NCI-H748 (cell line): ENCODE measurements around the gene SFXN3.

Experiments
- DNase-seq: peaks from one replicate; lab custom pipeline; 2025; ENCODE audit not compliant: unreplicated experiment; lab: John Stamatoyannopoulos, UW

Gene SFXN3

GRCh38 chr10:101054876-101055275, 23.8 kb downstream of the SFXN3 start:
- no peak for DNase-seq

- DNase-seq: no peak
Observed at GRCh38 chr10:101055411-101055810, 24.4 kb downstream of the SFXN3 start.

GRCh38 chr10:101056365-101057151, 25.5 kb downstream of the SFXN3 start:
- no peak for DNase-seq

DNA sequence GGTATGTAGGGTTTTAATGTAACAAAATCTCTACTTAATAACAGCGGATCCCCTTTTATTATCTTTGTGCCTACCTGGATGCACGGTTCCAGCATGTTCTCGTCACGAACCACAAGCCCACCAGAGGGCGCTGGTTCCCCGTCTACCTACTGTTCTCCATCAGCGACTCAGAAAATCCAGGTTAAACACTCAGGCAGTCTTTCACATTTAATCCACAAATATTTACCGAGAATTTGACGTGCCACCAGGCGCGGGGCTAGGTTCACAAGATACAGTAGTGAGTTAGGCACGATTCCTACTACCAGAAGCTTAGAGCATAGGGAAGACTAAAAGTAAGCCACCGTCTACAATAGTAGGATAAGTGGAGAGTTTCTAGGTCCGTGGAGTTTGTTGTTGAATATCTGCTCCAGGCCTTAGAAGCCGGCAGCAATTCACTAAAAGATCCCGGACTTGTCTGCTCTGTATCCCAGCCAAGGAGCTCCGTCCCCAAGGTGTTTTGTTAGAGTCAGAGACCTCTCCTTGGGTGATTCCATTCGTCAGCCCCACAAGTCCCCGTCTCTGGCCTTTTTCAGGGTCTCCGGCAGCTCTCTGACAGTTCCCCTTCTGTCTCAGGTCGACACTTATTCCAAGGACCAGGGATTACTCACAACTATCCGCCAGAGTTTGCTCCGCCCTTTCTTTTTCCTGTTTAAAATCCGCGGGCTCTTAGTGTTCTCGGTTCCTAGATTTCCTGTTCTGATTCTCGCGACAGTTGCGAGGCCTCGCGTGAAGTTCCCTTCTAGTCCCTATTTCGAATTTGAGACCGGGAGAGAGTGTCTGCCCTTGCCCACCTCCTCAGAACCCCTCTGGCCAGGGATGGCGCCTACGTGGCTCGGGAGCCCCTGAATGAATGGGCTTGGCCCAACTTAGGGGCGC, 29.3 kb downstream of the SFXN3 start:
- peak; percentile 90 for DNase-seq

GRCh38 chr10:101060951-101061623, 30.1 kb downstream of the SFXN3 start:
- DNase-seq: peak; percentile 87

DNA sequence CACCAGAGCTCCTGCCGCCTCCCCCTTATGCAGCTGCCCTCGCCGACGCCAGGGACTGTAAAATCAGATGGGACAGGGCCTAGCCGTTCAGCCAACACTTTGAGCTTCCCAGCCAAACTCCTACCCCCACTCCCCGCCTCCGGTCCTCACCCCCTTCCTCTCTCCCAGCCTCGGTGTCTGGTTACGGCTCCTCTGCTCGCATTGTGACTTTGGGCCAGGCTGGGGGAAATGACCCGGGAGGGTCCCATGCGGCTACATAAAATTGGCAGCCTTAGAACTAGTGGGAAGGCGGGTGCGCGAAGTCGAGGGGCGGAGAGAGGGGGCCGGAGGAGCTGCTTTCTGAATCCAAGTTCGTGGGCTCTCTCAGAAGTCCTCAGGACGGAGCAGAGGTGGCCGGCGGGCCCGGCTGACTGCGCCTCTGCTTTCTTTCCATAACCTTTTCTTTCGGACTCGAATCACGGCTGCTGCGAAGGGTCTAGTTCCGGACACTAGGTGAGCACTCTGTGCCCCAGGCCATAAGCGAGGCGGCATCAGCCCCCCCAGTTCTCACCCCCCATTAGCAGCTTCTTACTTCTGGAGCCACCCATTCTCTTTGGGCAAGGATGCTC, 30.7 kb downstream of the SFXN3 start, which contains the start of gene KAZALD1:
Gene KAZALD1, plus strand, starts transcription at position 366 of the 608 bp plus-strand sequence. CDS start 604 bp downstream, outside the sequence.
- peak; percentile 47 for DNase-seq

DNA sequence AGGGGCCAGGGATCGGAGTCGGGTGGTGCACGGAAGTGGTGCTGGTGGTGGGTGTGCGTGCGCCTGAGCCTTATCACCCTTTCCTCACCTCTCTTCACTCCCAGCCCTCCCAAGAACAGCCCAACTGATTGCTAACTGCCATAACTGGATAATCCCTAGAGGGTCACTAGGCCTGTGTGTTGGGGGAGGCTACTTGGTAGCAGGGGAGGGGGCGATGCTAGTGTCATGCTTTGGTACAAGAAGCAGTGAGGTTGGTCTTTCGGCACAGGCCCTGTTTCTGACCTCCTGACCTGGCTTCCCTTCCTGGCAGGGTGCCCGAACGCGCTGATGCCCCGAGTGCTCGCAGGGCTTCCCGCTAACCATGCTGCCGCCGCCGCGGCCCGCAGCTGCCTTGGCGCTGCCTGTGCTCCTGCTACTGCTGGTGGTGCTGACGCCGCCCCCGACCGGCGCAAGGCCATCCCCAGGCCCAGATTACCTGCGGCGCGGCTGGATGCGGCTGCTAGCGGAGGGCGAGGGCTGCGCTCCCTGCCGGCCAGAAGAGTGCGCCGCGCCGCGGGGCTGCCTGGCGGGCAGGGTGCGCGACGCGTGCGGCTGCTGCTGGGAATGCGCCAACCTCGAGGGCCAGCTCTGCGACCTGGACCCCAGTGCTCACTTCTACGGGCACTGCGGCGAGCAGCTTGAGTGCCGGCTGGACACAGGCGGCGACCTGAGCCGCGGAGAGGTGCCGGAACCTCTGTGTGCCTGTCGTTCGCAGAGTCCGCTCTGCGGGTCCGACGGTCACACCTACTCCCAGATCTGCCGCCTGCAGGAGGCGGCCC, 31.4 kb downstream of the SFXN3 start:
- DNase-seq: peak; percentile 75

GRCh38 chr10:101063050-101063525, 32.1 kb downstream of the SFXN3 start:
- no peak for DNase-seq

GRCh38 chr10:101063548-101064414, 32.7 kb downstream of the SFXN3 start:
- no peak for DNase-seq

GRCh38 chr10:101064415-101065030, 33.5 kb downstream of the SFXN3 start:
- DNase-seq: no peak

- DNase-seq: no peak
Observed at GRCh38 chr10:101065481-101066145, 34.6 kb downstream of the SFXN3 start.

DNA sequence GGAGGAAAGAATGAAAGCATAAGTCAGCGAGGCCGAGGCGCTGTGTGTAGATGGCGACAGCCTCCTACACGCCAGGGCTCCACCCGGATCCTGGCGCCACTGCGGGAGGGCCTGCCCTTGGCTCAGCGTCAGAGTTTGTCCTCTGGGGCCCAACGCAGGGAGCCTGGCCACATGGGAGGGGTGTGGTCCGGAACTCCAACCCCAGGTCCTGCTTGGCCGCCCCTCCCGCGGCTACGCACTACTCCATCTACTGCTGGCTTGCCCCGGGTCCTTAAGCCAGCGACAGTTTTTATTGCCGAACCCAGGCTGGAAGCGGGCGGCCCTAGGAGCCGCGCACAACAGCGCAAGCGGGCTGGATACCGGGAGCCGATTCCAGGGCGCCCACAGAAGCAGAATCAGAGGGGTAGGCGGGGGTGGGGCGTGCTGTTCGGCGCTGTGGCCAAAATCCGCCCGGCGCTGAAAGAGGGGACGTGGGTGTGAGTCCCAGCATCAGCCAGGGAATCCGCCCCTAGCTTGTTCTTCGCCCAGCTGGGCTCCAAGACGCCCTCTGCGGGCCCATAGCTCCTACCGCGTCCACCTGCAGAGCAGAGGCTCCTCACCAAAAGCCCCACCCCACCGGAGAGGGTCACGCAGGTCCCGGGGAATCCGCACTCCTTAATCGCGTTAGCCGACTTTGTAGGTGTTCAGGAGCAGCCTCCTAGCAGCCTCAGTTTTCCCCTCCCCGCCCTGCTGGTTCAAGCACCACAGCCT, 35.3 kb downstream of the SFXN3 start:
- DNase-seq: peak; percentile 63

- DNase-seq: peak; percentile 49
Observed at GRCh38 chr10:101066896-101067355, 35.9 kb downstream of the SFXN3 start.

- peak; percentile 80 for DNase-seq
Observed at GRCh38 chr10:101067356-101068083, 36.5 kb downstream of the SFXN3 start.

GRCh38 chr10:101069441-101069840, 38.4 kb downstream of the SFXN3 start:
- no peak for DNase-seq

- no peak for DNase-seq
Observed at GRCh38 chr10:101070098-101070497, 39.1 kb downstream of the SFXN3 start.
